MCF 10A (cell line): ENCODE measurements around the gene CRACDL. TPM values are rescaled to one million over a fixed set of nuclear protein-coding genes. Genes with fewer than 3 reads are reported as not detected.
"Not testable (repeated sequence)": the region's sequence is repeated elsewhere in the genome, so short reads cannot be mapped to it uniquely, and the experiment has no call there.

Experiments used
- BruUV-seq: library from RNA; stranded (reverse); fragments of 400-500 nt; replicated peaks from 2 replicates; lab custom pipeline; 2021; lab: Mats Ljungman, UMichigan
- CTCF ChIA-PET: fragments of 300-600 bp; sonication (Branson Sonifier 250); formaldehyde crosslinking; extraction: SDS; loops from one replicate; lab custom pipeline; 2021; ENCODE audit warnings: antibody characterized with exemption, inconsistent platforms; lab: Yijun Ruan, JAX
- POLR2A ChIA-PET: fragments of 300-600, 350-650 bp; sonication (Branson Sonifier 250); formaldehyde crosslinking; extraction: SDS; loops from one replicate; lab custom pipeline; 2020; ENCODE audit warnings: antibody characterized with exemption, inconsistent platforms; lab: Yijun Ruan, JAX
- DNase-seq: peaks from one replicate; pipeline ENCODE4 v3.0.0-alpha.2; 2018; ENCODE audit not compliant: unreplicated experiment
- H3K27ac Mint-ChIP-seq: one replicate; pipeline ENCODE4 v1.8.0; 2022; ENCODE audit warnings: mild to moderate bottlenecking, low read depth, mixed read lengths; ENCODE audit not compliant: unreplicated experiment
- H3K27me3 Mint-ChIP-seq: one replicate; pipeline ENCODE4 v1.8.0; 2022; ENCODE audit warnings: mixed read lengths; ENCODE audit not compliant: insufficient read depth, unreplicated experiment
- H3K36me3 Mint-ChIP-seq: one replicate; pipeline ENCODE4 v1.8.0; 2022; ENCODE audit warnings: mild to moderate bottlenecking, moderate library complexity, mixed read lengths; ENCODE audit not compliant: insufficient read depth, unreplicated experiment
- H3K4me1 Mint-ChIP-seq: one replicate; pipeline ENCODE4 v1.8.0; 2022; ENCODE audit warnings: mixed read lengths; ENCODE audit not compliant: insufficient read depth, unreplicated experiment
- H3K4me3 Mint-ChIP-seq: one replicate; pipeline ENCODE4 v1.8.0; 2022; ENCODE audit warnings: mild to moderate bottlenecking, moderate library complexity, mixed read lengths; ENCODE audit not compliant: unreplicated experiment
- H3K9me3 Mint-ChIP-seq: one replicate; pipeline ENCODE4 v1.8.0; 2022; ENCODE audit warnings: mixed read lengths; ENCODE audit not compliant: unreplicated experiment
- CTCF ChIP-seq: fragments of 200-600 bp; IDR thresholded peaks from one replicate; pipeline ENCODE4 v1.8.0; 2022; ENCODE audit warnings: antibody characterized with exemption, mild to moderate bottlenecking; ENCODE audit not compliant: unreplicated experiment
- intact Hi-C: fragments of 100-400 bp; cut with micrococcal nuclease; formaldehyde crosslinking; loops from 2 replicates; pipeline ENCODE4 v1.14.1; 2022
- total RNA-seq: library from RNA; stranded (reverse); gene quantifications from 2 replicates; pipeline ENCODE4 v1.2.3, GENCODE V29; 2022

Gene CRACDL
- total RNA-seq, 1 experiment from 2014 or later: 12.9 TPM

GRCh38 chr2:98753801-98754200, 182.2 kb downstream of the CRACDL start:
- Mint-ChIP-seq H3K9me3 (no peaks in the 10 kb centered on the region), H3K4me3 (no peak overlapping the region), H3K27ac (no peak overlapping the region), H3K27me3 (no peaks in the 10 kb centered on the region), H3K4me1 (peaks cover 16% of the 10 kb centered on the region), H3K36me3 (no peaks in the 10 kb centered on the region)
- no peak for DNase-seq
- intact Hi-C loops: no loop called here
- ChIA-PET CTCF (no interaction called here), POLR2A (interaction anchor here (0.6 kb wide), 1 partner anchor 286 kb away, joined by 3 read pairs; no protein-coding TSS in a partner anchor)
- BruUV-seq: no TSS peak
- TF ChIP-seq CTCF: no peak

GRCh38 chr2:98752711-98753110, 183.3 kb downstream of the CRACDL start:
- DNase-seq, POLR2A ChIA-PET, H3K9me3 Mint-ChIP-seq, intact Hi-C loops, H3K36me3 Mint-ChIP-seq, BruUV-seq, H3K27ac Mint-ChIP-seq, H3K4me3 Mint-ChIP-seq, H3K27me3 Mint-ChIP-seq, CTCF ChIA-PET: not testable (repeated sequence)
- H3K4me1 Mint-ChIP-seq: peaks cover 11% of the 10 kb centered on the region

DNA sequence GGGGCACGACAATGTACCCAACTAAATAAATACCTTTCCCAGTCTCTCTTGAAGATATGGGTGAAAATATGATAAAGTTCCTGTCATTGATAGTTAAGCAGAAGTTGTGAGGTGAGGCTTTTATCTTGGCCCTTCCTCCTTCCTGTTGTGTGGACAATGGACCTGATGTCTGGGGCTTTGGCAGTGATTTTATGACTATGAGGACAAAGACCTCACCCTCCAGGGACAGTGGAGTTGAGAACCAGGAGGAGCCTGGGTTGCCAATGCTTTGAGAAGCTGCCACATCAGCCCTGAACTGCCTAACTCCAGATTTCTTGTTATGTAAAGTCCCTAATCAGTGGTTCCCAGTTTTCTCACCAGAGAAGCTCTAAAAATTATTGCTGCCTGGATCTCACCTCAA, 184.3 kb downstream of the CRACDL start:
- H3K27me3 Mint-ChIP-seq: no peaks in the 10 kb centered on the region
- no peak for DNase-seq
- no peaks in the 10 kb centered on the region for H3K9me3 Mint-ChIP-seq
- POLR2A ChIA-PET: no interaction called here
- peaks cover 8% of the 10 kb centered on the region for H3K4me1 Mint-ChIP-seq
- CTCF ChIA-PET: no interaction called here
- no peaks in the 10 kb centered on the region for H3K36me3 Mint-ChIP-seq
- TF ChIP-seq CTCF: no peak
- no peak overlapping the region for H3K4me3 Mint-ChIP-seq
- H3K27ac Mint-ChIP-seq: no peak overlapping the region
- no TSS peak for BruUV-seq
- intact Hi-C loops: no loop called here

- Mint-ChIP-seq H3K27me3 (no peaks in the 10 kb centered on the region), H3K27ac (no peak overlapping the region), H3K4me3 (no peak overlapping the region), H3K9me3 (no peaks in the 10 kb centered on the region), H3K36me3 (no peaks in the 10 kb centered on the region), H3K4me1 (peaks cover 8% of the 10 kb centered on the region)
- intact Hi-C loops: no loop called here
- no TSS peak for BruUV-seq
- ChIA-PET CTCF (interaction anchor here (0.6 kb wide), 1 partner anchor 22 kb away, joined by 3 read pairs; no protein-coding TSS in a partner anchor), POLR2A (no interaction called here)
- no peak for TF ChIP-seq CTCF
- no peak for DNase-seq
These were observed 185.3 kb downstream of the CRACDL start for GRCh38 chr2:98750593-98751282.
